Activated T-helper 1 cell treated with anti-CD3 and anti-CD28 coated beads, Interleukin-2, amount 50 U/mL, for 16 hours (primary cell): ENCODE data around the gene C2.
"Not testable (repeated sequence)": the region's sequence is repeated elsewhere in the genome, so short reads cannot be mapped to it uniquely, and the experiment has no call there.

ENCODE experiments used
- DNase-seq, 2 donors: peaks; one replicate each; pipeline ENCODE4 v3.0.0-alpha.2; 2020; ENCODE audit warnings: low read depth in 1 of 2, low spot score in 1 of 2

C2 gene

DNA sequence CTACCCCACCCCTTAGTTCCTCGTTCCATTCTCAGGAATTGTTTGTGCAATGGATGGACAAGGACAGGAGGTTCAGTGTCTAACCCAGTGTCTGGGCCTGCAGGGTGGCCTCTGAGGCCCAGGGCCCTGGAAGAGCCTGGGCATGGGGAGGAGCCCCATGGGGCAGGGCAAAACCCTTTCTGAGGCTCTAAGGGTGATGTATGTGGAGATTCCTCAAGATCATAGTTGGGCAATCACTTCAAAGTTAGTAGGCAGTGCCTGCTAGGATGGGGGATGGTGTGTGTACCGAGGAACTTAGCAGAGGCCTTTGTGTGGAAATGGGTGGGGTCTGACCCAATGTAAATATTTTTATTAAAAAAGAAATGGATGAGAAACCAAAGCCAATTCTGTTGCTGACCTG is 6.7 kb upstream of the C2 start:
- no peak for DNase-seq

DNA sequence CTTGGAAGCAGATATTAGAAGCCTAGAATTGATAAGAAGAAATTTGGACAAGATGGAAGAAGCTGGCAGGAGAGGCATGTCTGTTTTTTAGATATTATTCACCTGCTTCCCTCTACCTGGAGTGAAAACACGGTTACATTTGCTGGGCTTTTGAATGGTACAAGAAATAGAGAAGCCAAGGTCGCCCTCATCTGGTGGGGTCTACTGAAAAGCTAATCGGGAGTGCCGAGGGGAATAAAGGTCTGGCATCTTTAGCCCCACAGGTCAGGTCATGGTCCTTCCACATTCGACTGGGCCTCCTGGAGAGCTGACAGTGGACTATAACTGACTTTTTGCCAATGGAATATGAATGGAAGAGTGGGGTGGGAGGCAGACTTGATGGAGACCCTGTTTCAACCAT is 4.6 kb upstream of the C2 start:
- DNase-seq, result no peak

DNA sequence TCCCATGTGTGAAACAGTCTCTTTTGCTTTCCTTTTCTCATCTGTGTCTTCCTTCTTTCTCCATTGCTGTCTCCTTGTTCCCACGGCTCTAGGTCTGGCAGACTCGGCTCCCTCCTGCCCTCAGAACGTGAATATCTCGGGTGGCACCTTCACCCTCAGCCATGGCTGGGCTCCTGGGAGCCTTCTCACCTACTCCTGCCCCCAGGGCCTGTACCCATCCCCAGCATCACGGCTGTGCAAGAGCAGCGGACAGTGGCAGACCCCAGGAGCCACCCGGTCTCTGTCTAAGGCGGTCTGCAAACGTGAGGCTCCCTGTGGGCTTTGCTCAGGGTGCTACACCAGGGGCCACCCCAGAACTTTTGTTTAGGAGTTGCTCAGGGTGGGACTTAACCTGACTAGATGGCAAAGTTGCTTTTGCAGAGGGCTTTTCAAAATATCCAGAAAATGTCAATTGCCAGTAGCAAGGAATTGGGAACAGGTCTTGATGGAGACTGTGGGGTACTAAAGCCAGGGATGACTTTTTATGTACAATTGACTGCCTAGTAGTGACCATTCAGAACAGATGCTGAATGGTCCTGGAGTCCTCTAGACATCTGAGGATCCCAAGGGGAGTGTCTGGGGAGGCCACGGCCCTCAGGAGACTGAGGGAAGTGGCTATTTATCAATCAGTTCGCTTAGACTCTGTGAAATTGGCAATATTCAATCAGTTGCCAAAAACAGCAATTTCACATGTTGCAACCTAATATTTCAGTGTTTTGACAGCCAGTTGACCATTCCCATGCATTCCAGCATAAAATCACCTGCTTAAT is 550 bp downstream of the C2 start:
- no peak for DNase-seq

DNA sequence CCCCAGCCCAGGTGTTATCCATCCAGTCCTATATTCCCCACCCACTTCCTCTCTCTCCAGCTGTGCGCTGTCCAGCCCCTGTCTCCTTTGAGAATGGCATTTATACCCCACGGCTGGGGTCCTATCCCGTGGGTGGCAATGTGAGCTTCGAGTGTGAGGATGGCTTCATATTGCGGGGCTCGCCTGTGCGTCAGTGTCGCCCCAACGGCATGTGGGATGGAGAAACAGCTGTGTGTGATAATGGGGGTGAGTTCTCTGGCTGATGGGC is 1.1 kb downstream of the C2 start:
- no peak for DNase-seq

DNA sequence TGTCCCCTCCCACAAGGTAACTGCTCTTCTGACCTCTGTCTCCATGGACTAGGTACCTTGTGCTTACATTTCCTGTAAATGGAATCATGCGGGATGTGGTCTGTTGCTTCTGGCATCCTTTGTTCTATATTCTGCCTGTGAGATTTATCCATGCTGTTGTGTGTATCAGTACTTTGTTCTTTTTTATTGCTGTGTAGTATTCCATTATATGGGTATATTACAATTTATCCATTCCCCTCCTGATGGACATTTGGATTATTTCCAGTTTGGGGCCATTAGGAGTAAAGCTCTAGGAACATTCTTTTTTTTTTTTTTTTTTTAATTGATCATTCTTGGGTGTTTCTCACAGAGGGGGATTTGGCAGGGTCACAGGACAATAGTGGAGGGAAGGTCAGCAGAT is 3.4 kb downstream of the C2 start:
- DNase-seq, result no peak

DNA sequence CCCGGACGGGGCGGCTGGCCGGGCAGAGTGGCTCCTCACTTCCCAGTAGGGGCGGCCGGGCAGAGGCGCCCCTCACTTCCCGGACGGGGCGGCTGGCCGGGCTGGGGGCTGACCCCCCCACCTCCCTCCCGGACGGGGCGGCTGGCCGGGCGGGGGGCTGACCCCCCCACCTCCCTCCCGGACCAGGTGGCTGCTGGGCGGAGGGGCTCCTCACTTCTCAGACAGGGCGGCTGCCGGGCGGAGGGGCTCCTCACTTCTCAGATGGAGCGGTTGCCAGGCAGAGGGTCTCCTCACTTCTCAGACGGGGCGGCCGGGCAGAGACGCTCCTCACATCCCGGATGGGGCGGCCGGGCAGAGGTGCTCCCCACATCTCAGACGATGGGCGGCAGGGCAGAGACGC is 4.6 kb downstream of the C2 start:
- DNase-seq, result not testable (repeated sequence)

DNA sequence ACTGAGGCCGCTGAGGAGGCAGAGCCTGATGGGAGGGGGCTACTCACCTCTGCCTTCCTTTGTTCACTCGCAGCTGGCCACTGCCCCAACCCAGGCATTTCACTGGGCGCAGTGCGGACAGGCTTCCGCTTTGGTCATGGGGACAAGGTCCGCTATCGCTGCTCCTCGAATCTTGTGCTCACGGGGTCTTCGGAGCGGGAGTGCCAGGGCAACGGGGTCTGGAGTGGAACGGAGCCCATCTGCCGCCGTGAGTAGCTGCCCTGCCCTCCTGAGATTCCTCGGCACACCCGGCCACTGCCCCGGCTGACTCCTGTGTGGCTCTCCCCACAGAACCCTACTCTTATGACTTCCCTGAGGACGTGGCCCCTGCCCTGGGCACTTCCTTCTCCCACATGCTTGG is 6.0 kb downstream of the C2 start:
- no peak for DNase-seq

DNA sequence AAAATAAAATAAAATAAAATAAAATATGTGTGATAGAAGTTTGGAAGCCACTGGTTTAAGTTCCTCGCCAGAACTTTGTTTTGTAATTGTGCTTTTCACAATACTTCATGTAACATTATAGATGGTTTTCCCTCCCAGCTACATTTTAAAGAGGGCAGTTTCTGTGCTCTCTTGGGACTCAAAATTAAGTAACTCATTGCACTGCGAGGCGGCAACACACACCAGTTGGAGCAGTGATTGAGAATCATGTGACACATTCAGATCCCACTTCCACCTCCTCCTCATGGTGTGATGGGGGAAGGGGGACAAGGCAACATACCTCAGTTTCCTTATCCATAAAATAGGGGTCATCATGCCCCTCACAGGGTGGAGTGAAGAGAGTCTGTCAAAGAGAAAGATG is 7.5 kb downstream of the C2 start:
- no peak for DNase-seq

DNA sequence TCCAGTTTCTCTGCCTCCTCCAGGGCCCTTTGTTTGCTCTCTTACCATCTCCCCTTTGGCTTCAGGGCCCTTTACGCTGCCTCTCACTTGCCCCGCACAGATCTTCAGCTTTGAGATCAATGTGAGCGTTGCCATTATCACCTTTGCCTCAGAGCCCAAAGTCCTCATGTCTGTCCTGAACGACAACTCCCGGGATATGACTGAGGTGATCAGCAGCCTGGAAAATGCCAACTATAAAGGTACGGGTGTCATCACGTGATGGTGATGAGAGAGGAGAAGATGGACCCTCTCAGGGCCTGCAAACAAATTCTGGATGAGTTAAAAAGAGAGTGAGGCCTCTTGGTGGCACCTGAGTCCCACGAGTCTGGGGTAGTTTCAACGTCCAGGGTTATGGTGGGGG is 8.3 kb downstream of the C2 start:
- DNase-seq, result no peak

DNA sequence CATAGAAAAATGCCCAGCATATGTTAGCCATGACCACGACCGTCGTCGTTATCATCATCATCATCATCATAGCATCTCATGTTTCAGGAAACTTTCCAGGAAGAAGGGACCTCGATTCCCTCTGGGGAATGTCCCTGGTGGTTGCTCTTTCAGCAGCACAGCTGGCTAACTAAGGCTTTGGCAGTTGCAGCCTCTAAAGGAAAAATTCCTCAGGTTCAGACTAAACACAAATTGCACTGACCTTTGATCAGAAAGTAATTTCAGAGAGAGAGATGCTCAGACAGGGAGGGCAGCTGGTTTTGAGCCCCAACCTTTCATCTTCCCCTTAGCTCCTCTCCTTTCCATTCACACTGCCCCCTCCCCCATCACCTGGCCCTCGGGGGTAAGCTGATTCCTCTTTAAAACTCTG is 12.7 kb downstream of the C2 start:
- no peak for DNase-seq

DNA sequence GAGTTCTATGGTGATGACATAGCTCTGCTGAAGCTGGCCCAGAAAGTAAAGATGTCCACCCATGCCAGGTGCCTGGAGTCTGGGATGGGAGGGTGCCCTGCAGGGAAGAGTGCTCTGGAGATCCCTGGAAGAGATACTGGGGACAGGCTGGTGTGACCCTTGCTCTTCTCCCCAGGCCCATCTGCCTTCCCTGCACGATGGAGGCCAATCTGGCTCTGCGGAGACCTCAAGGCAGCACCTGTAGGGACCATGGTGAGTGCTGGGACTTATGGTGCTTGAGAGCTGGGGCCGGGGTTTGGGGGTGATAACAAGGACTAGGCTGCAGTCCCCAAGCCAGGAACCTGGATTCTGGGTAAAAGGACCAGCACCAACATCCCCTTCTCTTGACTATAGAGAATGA is 16.2 kb downstream of the C2 start:
- no peak for DNase-seq

DNA sequence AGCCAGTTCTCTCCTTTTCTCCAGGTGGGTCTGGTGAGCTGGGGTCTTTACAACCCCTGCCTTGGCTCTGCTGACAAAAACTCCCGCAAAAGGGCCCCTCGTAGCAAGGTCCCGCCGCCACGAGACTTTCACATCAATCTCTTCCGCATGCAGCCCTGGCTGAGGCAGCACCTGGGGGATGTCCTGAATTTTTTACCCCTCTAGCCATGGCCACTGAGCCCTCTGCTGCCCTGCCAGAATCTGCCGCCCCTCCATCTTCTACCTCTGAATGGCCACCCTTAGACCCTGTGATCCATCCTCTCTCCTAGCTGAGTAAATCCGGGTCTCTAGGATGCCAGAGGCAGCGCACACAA is 17.6 kb downstream of the C2 start:
- no peak for DNase-seq

DNA sequence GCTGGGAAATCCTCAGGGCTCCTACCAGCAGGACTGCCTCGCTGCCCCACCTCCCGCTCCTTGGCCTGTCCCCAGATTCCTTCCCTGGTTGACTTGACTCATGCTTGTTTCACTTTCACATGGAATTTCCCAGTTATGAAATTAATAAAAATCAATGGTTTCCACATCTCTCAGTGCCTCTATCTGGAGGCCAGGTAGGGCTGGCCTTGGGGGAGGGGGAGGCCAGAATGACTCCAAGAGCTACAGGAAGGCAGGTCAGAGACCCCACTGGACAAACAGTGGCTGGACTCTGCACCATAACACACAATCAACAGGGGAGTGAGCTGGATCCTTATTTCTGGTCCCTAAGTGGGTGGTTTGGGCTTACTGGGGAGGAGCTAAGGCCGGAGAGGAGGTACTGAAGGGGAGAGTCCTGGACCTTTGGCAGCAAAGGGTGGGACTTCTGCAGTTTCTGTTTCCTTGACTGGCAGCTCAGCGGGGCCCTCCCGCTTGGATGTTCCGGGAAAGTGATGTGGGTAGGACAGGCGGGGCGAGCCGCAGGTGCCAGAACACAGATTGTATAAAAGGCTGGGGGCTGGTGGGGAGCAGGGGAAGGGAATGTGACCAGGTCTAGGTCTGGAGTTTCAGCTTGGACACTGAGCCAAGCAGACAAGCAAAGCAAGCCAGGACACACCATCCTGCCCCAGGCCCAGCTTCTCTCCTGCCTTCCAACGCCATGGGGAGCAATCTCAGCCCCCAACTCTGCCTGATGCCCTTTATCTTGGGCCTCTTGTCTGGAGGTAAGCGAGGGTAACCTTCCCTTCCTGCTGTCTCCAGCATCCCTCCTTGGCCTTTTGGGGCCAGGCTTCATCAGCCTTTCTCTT is 18.2 kb downstream of the C2 start, which contains the start of gene CFB:
Gene CFB (plus strand): TSS at position 589 of the 863 bp plus-strand sequence. CDS start 127 bp downstream, at position 716.
- DNase-seq, result no peak

DNA sequence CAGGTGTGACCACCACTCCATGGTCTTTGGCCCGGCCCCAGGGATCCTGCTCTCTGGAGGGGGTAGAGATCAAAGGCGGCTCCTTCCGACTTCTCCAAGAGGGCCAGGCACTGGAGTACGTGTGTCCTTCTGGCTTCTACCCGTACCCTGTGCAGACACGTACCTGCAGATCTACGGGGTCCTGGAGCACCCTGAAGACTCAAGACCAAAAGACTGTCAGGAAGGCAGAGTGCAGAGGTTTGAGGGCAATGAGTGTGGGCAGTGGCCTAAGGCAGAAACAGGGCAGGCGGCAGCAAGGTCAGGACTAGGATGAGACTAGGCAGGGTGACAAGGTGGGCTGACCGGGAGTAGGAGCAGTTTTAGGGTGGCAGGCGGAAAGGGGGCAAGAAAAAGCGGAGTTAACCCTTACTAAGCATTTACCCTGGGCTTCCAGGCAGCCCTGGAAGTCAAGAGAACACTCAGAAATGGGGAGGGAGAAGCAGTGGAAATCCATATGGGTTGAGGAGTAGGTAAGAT is 18.9 kb downstream of the C2 start:
- DNase-seq, result no peak

DNA sequence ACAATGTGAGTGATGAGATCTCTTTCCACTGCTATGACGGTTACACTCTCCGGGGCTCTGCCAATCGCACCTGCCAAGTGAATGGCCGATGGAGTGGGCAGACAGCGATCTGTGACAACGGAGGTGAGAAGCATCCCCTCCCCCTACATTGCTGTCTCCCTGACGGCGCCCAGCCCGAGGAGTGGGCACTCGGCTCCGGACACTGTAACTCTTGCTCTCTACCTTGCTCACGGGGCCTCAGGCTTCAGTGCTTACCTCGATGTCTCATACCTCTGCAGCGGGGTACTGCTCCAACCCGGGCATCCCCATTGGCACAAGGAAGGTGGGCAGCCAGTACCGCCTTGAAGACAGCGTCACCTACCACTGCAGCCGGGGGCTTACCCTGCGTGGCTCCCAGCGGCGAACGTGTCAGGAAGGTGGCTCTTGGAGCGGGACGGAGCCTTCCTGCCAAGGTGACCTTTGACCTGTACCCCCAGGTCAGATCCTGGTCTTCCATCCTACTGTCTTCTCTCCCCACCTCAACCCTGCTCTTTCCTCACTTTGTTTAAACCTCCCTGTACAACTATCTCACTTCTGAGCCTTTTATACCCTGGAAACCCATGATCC is 19.7 kb downstream of the C2 start:
- DNase-seq, result no peak

DNA sequence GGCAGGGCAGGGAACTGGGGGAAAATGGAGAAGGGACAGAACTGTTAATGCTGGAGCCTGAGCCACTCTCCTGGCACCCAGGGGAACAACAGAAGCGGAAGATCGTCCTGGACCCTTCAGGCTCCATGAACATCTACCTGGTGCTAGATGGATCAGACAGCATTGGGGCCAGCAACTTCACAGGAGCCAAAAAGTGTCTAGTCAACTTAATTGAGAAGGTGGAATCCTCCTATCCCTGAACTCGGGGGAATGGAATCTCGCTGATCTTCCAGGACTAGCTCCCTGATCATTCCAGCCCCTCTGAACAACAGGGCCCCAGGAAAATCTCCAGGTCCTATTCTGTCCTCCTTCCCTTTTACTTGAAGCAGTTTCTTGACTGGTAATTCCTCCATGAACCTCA is 20.3 kb downstream of the C2 start:
- DNase-seq, result no peak

DNA sequence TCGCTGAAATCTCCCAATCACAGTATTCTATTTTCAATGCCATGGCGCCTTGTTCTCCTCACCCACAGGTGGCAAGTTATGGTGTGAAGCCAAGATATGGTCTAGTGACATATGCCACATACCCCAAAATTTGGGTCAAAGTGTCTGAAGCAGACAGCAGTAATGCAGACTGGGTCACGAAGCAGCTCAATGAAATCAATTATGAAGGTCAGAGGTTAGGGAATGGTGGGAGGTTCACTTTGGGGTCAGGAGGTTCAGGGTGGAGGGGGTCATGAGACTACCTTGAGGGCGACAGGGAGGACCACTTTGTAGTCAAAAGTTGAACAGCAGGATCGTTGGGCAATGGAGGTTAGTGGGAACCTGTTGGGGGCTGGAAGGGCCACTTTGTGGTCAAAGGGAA is 20.8 kb downstream of the C2 start:
- DNase-seq, result no peak

DNA sequence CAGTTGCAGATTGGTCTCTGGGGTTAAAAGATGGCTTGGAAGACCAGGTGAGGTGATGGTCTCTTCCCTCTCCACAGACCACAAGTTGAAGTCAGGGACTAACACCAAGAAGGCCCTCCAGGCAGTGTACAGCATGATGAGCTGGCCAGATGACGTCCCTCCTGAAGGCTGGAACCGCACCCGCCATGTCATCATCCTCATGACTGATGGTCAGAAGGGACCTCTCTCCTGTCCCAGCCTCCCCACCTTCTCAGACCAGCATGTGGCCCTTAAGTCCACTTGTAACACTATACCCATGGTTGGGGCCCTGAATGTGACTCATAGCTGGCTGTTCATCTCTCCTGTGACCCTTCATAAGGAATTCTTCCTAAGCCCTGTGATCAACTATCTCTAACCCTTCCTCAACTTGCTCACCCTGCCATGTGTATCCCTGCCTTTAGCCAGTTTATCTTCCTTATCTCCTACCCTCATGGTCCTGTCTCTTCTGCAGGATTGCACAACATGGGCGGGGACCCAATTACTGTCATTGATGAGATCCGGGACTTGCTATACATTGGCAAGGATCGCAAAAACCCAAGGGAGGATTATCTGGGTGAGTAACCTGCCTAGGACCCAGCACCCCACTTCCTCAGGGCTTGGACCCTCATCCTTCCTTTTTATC is 21.4 kb downstream of the C2 start:
- no peak for DNase-seq

DNA sequence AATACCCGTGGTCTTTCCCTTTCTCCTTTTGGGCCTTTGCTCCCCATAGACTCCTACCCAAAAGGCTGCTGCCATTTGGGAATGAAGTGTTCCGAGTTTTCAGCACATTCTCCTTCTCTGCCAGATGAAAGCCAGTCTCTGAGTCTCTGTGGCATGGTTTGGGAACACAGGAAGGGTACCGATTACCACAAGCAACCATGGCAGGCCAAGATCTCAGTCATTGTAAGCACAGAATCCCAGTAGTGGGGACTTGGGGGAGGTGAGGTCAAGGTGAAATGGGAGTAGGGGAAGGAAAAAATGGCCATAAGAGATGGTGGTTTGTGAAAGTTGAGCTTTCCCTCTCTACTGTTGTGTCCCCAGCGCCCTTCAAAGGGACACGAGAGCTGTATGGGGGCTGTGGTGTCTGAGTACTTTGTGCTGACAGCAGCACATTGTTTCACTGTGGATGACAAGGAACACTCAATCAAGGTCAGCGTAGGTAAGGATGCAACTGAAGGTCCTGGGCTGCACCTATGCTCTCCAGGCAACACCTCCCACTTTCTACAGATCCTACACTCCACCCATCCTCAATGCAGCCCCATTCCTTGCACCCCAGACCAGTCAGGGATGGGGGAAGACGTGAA is 22.5 kb downstream of the C2 start:
- no peak for DNase-seq

DNA sequence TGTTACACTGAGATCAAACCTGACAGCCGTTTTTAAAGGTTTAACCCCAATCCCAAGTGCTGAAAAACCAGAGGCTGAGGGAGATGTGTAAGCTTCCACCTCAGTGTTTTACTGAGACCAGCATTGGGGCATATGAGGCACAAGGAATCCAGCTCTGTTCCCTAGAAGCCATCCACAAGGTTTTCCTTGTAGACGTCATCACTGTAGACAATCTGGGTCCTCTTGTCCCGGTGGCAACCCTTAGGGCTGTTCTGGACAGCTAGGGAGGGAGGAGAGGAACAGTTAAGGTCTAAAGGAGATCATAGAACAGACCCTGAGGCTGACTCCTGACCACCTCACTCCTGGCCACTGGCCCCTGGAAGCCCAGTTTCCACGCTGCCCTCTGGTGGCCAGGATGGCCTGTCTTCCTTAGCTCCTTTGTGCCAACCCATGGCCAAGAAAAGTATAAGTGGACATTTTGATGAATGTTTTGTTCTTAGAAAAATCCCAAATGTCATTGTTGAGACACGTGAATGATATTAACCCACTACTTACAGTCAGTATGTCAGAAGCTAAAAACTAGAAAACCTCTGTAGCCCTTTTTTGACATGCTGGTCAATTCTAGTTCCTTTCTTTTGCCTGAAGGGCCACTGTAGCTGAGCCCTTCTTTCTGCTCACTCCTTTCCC is 24.8 kb downstream of the C2 start:
- no peak for DNase-seq

DNA sequence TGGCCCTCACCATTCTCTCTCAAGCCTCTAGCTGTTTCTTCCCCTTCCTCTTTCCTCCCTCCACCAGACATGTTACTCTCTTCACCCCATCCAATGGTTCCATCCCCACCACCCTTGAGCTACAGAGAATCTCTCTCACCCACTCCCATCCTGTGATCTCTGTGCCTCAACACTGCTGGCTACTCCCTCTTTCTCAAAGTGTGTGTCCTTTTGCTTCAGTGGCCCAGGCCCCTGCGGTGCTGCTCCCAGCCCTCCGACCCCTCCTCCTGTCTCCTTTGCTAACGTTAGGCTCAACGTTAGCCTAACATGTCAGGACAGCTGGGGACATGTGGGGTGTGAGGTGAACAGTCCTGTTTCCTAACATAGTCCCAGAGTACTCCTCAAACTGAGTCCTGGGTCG is 25.4 kb downstream of the C2 start:
- DNase-seq, result no peak
